Natural killer cell treated with Interleukin-12 subunit alpha and Interleukin-12 subunit beta and Interleukin-15 and Interleukin-18, amount 100 ng/mL, for 72 hours (primary cell): ENCODE data around the gene CCDC146. TPM values are rescaled to one million over a fixed set of nuclear protein-coding genes. Genes with fewer than 3 reads are reported as not detected.
"Not testable (repeated sequence)": the region's sequence is repeated elsewhere in the genome, so short reads cannot be mapped to it uniquely, and the experiment has no call there.

Experiments
- ATAC-seq, 2 donors: fragments of 150-1000 bp; cut with Tn5 transposase in 1 of 2; sonication (Bioruptor Pico), chemical (Tn5 transposase) in 1 of 2; 2 replicates each; pipeline ENCODE4 v1.10.0; 2021
- DNase-seq: peaks from one replicate; pipeline ENCODE4 v3.0.0; 2022; ENCODE audit warnings: low spot score
- H3K27ac Mint-ChIP-seq, 2 donors: 1 replicate in 1 of 2; 2 replicates in 1 of 2; pipeline ENCODE4 v1.8.0; 2022; ENCODE audit warnings: mixed read lengths in 2 of 2, mild to moderate bottlenecking in 1 of 2, moderate library complexity in 1 of 2
- H3K27me3 Mint-ChIP-seq, 2 donors: 1 replicate in 1 of 2; 2 replicates in 1 of 2; pipeline ENCODE4 v1.8.0; 2022; ENCODE audit warnings: mixed read lengths in 2 of 2
- H3K36me3 Mint-ChIP-seq: one replicate; pipeline ENCODE4 v1.8.0; 2022; ENCODE audit warnings: mixed read lengths
- H3K4me1 Mint-ChIP-seq, 2 donors: 1 replicate in 1 of 2; 2 replicates in 1 of 2; pipeline ENCODE4 v1.8.0; 2022; ENCODE audit warnings: low read depth in 2 of 2, mixed read lengths in 2 of 2, mild to moderate bottlenecking in 1 of 2
- H3K4me3 Mint-ChIP-seq: one replicate; pipeline ENCODE4 v1.8.0; 2022; ENCODE audit warnings: mixed read lengths
- H3K9me3 Mint-ChIP-seq: 2 replicates; pipeline ENCODE4 v1.8.0; 2022; ENCODE audit warnings: mixed read lengths
- total RNA-seq, 2 donors: library from RNA; stranded (reverse); gene quantifications; one replicate each; pipeline ENCODE4 v1.2.3, GENCODE V29; 2022

CCDC146 gene
- total RNA-seq, 2 donors from 2014 or later = 3.2 to 3.4 TPM

DNA sequence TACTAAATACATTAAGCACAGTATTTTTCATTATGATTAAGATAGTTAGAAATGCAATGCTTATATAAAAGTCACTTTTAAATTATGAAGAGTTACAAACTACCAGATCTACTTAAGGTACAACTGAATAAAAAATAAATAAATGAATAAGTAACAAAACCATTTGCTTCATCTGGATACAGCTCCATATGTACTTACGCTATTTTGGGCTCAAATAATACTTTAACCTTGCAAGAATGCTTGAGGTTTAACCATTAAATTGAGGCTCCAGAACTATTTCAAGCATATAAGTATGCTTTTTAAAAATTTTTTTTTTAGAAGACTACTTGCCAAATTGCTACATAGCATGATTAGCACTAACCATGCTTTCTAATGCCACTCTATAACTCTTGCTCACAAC lies 14.1 kb upstream of the CCDC146 start:
- not testable (repeated sequence) for H3K4me1 Mint-ChIP-seq, H3K4me3 Mint-ChIP-seq, ATAC-seq, H3K27ac Mint-ChIP-seq, DNase-seq, H3K36me3 Mint-ChIP-seq, H3K9me3 Mint-ChIP-seq, H3K27me3 Mint-ChIP-seq

DNA sequence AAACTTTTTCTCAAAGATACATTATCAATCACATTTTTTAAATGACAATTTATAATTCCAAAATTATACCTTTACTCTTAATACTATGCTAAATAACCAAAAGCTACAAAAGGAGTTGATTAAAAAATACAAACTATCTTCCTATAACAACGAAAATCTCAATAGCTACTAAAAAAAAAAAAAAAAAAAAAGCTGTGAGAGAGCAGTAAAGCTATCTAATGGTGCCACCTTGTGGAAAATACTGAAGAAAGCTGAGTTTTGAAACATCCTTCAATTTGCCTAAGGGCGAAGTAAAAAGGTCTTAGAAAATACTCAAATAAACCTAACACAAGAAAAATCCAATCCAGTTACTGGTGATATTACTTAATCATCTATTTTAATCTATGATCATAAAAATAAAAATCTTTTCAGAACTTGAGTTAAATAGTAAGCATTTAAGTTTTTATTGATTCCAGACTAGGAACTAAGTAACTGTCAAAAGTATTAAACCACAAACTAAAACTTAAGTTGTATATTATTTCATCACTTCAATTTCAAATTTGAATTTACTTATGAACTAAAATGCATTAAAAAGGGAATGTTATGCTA lies 9.6 kb upstream of the CCDC146 start:
- H3K36me3 Mint-ChIP-seq, H3K4me1 Mint-ChIP-seq, DNase-seq, H3K4me3 Mint-ChIP-seq, ATAC-seq, H3K27me3 Mint-ChIP-seq, H3K9me3 Mint-ChIP-seq, H3K27ac Mint-ChIP-seq: not testable (repeated sequence)

DNA sequence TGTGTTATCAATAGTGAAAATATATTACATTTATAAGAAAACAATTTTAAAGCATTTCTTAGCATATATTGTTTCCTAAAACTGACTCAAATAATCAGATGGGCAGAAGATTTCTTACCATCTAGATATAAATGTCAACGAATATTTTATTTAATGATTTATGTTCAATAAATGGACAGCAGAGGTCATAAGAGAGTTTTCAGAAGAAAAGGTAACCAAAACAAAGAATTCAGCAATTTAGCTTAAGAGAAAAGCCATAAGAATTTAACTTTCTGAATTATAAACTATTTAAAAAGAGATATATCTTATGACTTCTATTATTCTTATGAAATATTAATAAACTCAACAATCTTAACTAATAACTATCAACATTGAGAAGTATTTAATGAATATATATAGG lies 3.1 kb downstream of the CCDC146 start:
- H3K4me3 Mint-ChIP-seq, H3K27ac Mint-ChIP-seq, DNase-seq, H3K27me3 Mint-ChIP-seq, H3K9me3 Mint-ChIP-seq, H3K4me1 Mint-ChIP-seq, H3K36me3 Mint-ChIP-seq, ATAC-seq: not testable (repeated sequence)

DNA sequence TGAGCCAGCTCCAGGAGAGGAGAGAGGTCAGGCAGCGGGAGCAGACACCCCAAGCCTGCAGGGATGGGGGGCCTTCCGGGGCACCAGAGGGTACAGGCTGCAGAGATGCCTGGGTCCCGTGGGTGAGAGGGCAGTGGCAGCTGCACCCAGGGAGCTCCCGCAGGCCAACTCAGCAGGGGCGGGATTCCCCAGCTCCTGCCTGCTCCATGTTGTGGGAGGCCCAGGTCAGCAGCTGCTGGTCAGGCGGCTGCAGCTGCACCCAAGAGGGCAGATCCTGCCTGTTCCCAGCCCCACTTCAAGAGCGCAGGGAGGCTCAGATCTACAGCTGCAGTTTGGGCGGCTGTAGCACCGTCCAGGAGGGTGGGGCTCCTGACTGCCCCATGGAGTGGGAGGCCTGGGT lies 4.6 kb downstream of the CCDC146 start:
- not testable (repeated sequence) for H3K27me3 Mint-ChIP-seq, H3K4me3 Mint-ChIP-seq, H3K4me1 Mint-ChIP-seq, H3K36me3 Mint-ChIP-seq, H3K27ac Mint-ChIP-seq, DNase-seq, H3K9me3 Mint-ChIP-seq, ATAC-seq

DNA sequence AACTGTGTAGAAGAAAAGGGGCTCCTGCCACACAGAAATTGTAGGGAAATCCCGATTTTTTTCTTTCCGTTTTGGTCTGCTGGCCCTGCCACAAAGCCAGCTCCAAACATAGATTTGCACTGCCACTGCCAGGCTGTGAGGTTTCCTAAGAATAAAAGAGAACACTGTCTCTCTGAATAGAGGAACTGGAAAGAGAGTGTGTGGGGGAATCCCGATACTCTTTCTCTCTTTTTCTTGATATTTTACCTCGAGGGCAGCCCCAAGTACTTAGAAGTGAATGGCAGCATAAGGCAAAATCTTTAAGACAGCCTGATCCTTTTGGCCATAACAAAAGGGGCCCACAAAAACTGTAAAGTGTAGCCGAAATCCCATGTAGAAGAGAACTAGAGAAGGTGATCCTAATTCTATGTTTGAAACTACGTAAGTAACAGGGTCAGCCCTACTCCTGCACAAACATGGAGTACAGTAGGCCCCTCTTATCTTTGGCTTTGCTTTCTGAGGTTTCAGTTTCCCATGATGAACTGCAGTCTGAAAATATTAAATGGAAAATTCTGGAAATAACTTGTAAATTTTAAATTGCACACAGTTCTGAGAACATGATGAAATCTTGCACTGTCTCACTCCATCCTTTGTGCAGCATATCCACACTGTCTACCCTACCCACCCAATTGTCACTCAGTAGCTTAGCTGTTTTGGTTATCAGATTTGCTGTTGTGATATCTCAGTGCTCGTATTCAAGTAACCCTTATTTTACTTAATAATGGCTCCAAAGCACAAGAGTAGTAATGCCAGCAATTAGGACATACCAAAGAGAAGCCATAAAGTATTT lies 6.4 kb downstream of the CCDC146 start:
- not testable (repeated sequence) for DNase-seq, H3K9me3 Mint-ChIP-seq, H3K36me3 Mint-ChIP-seq, ATAC-seq, H3K27ac Mint-ChIP-seq, H3K4me3 Mint-ChIP-seq, H3K27me3 Mint-ChIP-seq, H3K4me1 Mint-ChIP-seq

DNA sequence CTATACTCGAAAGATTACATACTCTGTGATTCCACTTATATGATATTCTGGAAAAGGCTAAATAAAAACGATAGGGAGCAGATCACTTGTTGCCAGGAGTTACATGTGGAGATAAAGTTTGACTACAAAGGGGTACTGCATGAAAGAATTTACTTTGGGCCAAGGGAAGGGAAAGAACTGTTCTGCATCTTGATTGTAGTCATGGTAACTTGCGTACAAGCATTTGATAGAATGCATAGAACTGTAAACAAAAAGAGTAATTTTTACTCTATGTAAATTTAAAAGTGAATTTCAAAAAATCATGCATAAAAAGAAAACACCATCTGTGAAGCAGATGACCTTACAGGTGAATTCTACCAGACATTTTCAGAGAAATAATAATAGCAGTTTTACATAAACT lies 9.4 kb downstream of the CCDC146 start:
- not testable (repeated sequence) for H3K27me3 Mint-ChIP-seq, H3K36me3 Mint-ChIP-seq, H3K4me1 Mint-ChIP-seq, H3K9me3 Mint-ChIP-seq, DNase-seq, H3K4me3 Mint-ChIP-seq, ATAC-seq, H3K27ac Mint-ChIP-seq

DNA sequence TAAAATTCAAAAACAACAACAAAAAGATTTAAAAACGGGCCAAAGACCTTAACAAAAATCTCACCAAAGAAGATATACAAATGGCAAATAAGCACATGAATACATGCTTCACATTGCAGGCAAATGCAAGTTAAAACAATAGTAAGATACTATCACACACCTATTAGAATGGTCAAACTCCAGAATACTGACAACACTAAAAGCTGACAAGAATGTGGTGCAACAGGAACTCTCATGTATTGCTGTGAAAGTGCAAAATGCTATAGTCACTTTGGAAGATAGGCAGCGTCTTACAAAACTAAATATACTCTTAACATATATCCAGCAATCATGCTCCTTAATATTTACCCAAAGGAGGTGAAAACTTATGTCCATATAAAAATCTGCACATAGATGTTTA lies 16.3 kb downstream of the CCDC146 start:
- not testable (repeated sequence) for H3K4me3 Mint-ChIP-seq, H3K27me3 Mint-ChIP-seq, H3K36me3 Mint-ChIP-seq, H3K27ac Mint-ChIP-seq, ATAC-seq, DNase-seq, H3K4me1 Mint-ChIP-seq, H3K9me3 Mint-ChIP-seq

DNA sequence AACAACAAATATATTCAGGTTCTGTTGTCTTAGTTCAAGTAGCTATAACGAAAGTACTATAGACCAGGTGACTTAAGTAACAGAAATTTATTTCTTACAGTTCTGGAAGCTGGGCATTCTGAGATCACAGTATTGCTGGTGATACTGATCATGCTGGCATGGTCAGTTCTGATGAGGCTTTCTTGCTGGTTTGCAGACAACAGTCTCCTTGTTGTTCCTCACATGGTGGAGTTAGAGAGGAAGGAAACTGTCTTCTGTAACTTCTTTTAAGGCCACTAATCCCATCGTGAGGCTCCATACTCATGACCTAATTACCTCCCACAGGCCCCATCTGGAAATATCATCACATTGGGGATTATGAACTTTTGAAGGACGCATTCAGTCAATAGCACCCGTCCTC lies 17.9 kb downstream of the CCDC146 start:
- H3K9me3 Mint-ChIP-seq, ATAC-seq, H3K36me3 Mint-ChIP-seq, H3K4me1 Mint-ChIP-seq, H3K27me3 Mint-ChIP-seq, DNase-seq, H3K4me3 Mint-ChIP-seq, H3K27ac Mint-ChIP-seq: not testable (repeated sequence)

DNA sequence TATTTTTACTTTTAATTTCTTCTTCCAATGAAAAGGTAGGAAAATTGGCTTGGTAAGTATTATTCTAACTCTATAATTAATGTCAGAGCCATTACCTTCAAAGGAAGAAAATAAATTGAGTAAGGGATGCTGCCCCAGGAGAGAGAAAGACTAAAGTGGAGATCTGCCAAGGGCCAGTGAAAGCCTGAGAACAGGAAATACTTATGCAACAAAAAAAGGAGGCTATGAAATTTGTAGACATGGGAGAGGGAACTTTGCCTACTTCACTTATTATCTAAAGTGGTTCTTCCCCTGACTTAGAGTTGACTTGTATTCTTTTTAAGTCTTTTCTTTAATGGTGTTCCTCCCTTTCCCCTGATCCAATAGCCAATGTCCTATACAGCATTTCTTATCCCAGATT lies 29.8 kb downstream of the CCDC146 start:
- H3K4me1 Mint-ChIP-seq, ATAC-seq: not testable (repeated sequence)

DNA sequence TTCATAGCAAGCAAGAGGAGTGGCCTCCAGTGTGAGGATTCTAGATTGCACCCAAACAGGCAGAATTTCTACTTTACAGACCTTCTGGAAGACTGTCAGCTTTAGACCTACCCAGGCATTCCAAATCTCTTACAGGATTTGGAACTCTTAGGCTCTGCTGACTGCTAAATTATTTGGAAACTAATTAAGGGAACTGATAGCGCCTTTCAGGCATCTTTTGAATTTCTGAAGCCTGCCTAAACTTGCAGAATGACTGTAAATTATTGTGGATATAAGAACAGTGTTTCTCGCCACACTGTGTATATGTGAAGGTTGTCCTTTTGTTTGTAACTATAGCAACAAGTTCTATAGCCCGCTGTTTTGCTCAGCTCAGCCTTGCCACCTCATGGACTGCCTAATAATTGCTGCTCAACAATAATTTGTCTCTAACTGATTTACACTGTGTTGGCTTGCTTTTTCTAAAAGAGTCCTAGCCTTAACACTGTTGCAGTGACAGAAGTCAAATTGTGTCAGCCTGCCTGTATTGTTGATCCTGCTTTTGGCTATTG lies 32.6 kb downstream of the CCDC146 start:
- H3K36me3 Mint-ChIP-seq, DNase-seq, H3K4me3 Mint-ChIP-seq, H3K27ac Mint-ChIP-seq, ATAC-seq, H3K9me3 Mint-ChIP-seq, H3K27me3 Mint-ChIP-seq: not testable (repeated sequence)
- peaks cover 10 to 13% of the 10 kb centered on the region in 2 donors for H3K4me1 Mint-ChIP-seq

More for the DNA sequence above, 29.8 kb downstream of the CCDC146 start:
- not testable (repeated sequence) for H3K27ac Mint-ChIP-seq, H3K9me3 Mint-ChIP-seq, H3K36me3 Mint-ChIP-seq, H3K27me3 Mint-ChIP-seq, H3K4me3 Mint-ChIP-seq, DNase-seq

DNA sequence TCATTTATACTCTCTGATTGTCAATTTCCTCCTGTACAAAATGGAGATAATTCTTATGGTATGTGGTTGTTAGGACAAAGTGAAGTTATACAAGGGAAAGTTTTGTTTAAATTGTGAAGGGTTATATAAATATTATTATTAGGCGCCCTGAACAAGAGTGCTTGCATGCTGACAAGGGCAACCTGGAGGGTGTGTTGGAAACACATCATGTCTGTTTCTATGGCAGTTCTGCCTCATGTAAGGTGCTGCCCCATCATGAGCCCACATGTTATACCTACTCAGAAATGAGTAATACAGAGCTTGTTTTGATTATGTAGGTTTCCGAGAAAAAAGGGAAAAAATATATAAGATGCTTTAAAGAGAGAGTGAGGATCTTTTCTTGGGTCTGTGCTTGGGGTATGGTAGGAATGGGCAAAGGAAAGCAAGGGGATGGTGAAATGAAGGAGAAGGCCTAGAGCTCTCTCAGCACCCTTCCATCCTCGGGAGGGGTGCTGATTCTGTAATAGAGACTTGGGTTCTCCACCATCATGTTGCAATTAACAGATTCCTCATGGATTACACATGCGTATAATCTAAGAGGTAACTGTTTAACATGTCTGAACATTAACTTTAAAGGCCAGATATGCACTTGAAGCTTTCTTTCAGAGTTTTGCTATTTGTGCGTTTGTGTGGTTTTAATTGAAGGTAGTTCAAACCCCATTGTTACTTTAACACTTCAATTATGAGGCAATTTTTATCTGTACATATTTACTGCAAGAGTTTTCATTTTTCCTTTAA lies 33.4 kb downstream of the CCDC146 start:
- ATAC-seq = peak in 1 of 2 donors; percentile 72

DNA sequence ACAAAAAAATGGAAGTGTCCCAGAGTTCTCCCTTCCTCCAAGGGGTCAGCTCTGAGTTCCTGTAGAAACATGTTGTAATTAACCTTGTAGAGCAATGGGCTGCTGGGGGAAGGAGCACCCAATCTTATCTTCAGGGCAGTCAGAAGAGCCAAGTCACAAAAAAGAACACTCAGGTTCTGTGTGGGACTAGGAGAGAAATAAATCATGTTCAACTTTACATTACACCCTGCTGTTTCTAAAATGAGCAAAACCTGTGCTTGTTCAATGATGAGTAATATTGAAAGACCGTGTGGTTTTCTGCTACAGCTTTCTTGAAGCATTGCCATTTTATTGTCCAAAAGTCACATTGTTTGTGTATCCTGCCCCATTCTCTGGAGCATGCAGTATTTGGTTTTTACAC lies 34.6 kb downstream of the CCDC146 start:
- Mint-ChIP-seq H3K4me1 (peaks cover 10 to 13% of the 10 kb centered on the region in 2 donors), H3K27ac (peak overlapping the region; percentile 45 to 89), H3K4me3 (peak overlapping the region; percentile 78)
- DNase-seq, H3K36me3 Mint-ChIP-seq, H3K9me3 Mint-ChIP-seq, H3K27me3 Mint-ChIP-seq: not testable (repeated sequence)
- ATAC-seq = peak; percentile 81 to 87

More for the DNA sequence above, 33.4 kb downstream of the CCDC146 start:
- DNase-seq, H3K9me3 Mint-ChIP-seq, H3K36me3 Mint-ChIP-seq, H3K4me3 Mint-ChIP-seq, H3K27ac Mint-ChIP-seq, H3K27me3 Mint-ChIP-seq: not testable (repeated sequence)
- H3K4me1 Mint-ChIP-seq = peaks cover 10 to 13% of the 10 kb centered on the region in 2 donors

DNA sequence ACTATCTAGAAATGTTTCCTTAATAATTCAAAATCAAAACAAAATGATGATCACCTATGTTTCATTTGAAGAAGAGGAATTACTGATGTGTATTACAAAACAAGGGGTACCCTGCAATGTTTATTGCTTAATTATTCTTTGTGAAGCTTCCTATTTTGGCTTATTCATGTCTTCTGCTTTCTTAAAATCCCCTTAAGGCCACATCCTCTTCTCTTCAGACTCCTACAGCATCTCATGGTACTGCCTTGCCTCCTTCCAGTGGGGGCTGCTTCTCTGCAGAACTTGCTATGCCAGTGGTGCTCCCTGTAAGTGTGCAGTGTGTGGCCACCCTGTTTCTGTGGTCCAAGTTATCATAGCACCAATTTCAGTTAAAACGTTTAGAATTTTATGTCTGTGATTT lies 35.0 kb downstream of the CCDC146 start:
- ATAC-seq (peak; percentile 80 to 84), DNase-seq (no peak)
- Mint-ChIP-seq H3K36me3 (no peaks in the 10 kb centered on the region), H3K27ac (peak overlapping the region; percentile 45 to 89), H3K9me3 (no peaks in the 10 kb centered on the region), H3K4me3 (peak overlapping the region; percentile 78), H3K27me3 (no peaks in the 10 kb centered on the region), H3K4me1 (peaks cover 10 to 13% of the 10 kb centered on the region in 2 donors)

DNA sequence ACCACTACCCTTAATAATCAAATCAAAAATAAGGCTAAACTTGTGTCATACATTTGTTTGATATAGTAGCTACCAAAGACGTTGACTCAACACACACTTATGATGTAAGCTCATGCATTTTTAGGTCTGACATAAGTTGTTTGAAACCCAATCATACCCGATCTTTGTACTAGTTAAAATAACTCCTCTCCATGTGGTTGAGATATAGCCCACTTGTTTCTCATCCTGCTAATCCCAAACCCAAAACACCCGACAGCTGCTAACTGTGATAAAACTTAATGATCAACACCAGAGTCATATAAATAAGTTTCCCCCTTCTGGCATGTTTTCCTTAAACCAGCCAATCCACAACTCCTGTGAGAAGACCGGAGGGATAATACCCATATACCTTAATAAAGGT lies 48.7 kb downstream of the CCDC146 start:
- H3K4me1 Mint-ChIP-seq, ATAC-seq, DNase-seq, H3K27me3 Mint-ChIP-seq, H3K27ac Mint-ChIP-seq, H3K36me3 Mint-ChIP-seq, H3K4me3 Mint-ChIP-seq, H3K9me3 Mint-ChIP-seq: not testable (repeated sequence)
